HEK293 (cell line): ENCODE measurements around the gene TM7SF2.

ENCODE experiments used
- CTCF ChIA-PET: fragments of 350-600 bp; formaldehyde crosslinking; extraction: SDS; loops from one replicate; lab custom pipeline; 2021; ENCODE audit warnings: antibody characterized with exemption; lab: Yijun Ruan, JAX
- POLR2A ChIA-PET: fragments of 300-600 bp; formaldehyde crosslinking; extraction: SDS; loops from one replicate; lab custom pipeline; 2020; ENCODE audit warnings: antibody characterized with exemption, inconsistent platforms; lab: Yijun Ruan, JAX
- H3K27ac ChIP-seq: fragments of 200-500 bp; sonication (Bioruptor generic); 2 replicates; pipeline ENCODE4 v1.5.1; 2014; ENCODE audit warnings: low read depth, low read length, control low read depth, inconsistent platforms; ENCODE audit errors: extremely low read depth
- H3K36me3 ChIP-seq, 2 experiments: fragments of 200-500 bp in 1 of 2; sonication (Bioruptor generic) in 1 of 2; 1 replicate in 1 of 2; 2 replicates in 1 of 2; pipeline ENCODE4 v1.5.1; 2014 to 2017; ENCODE audit warnings: inconsistent platforms in 2 of 2, low read length in 2 of 2; ENCODE audit not compliant: control insufficient read depth in 2 of 2, insufficient read depth in 1 of 2
- H3K4me1 ChIP-seq: fragments of 200-500 bp; sonication (Bioruptor generic); 2 replicates; pipeline ENCODE4 v1.5.1; 2014; ENCODE audit warnings: mild to moderate bottlenecking, low read length, inconsistent platforms; ENCODE audit not compliant: control insufficient read depth, insufficient read depth
- H3K4me3 ChIP-seq: 2 replicates; pipeline ENCODE4 v1.5.1; 2011; ENCODE audit warnings: low read depth, mild to moderate bottlenecking, control low read depth, low read length, moderate library complexity
- H3K9me3 ChIP-seq: fragments of 200-500 bp; sonication (Bioruptor generic); 2 replicates; pipeline ENCODE4 v1.5.1; 2014; ENCODE audit warnings: low read depth, low read length, inconsistent platforms; ENCODE audit not compliant: control insufficient read depth, insufficient read depth
- GLIS1 ChIP-seq: fragments of 450-650 bp; formaldehyde crosslinking; IDR thresholded peaks from 2 replicates; pipeline ENCODE4 v1.5.1; 2016; ENCODE audit warnings: missing biosample characterization, missing genetic modification characterization
- GLIS2 ChIP-seq: fragments of 450-650 bp; formaldehyde crosslinking; IDR thresholded peaks from 2 replicates; pipeline ENCODE4 v1.5.1; 2016; ENCODE audit warnings: missing biosample characterization, missing genetic modification characterization
- KLF10 ChIP-seq: fragments of 450-650 bp; IDR thresholded peaks from 2 replicates; pipeline ENCODE4 v1.5.1; 2018; ENCODE audit warnings: missing biosample characterization, mild to moderate bottlenecking, missing genetic modification characterization
- KLF16 ChIP-seq: fragments of 450-650 bp; formaldehyde crosslinking; IDR thresholded peaks from 2 replicates; pipeline ENCODE4 v1.5.1; 2017; ENCODE audit warnings: missing biosample characterization, missing genetic modification characterization
- KLF9 ChIP-seq: fragments of 450-650 bp; formaldehyde crosslinking; IDR thresholded peaks from 2 replicates; pipeline ENCODE4 v1.5.1; 2016; ENCODE audit warnings: missing biosample characterization, missing genetic modification characterization, low read depth
- MZF1 ChIP-seq: fragments of 450-650 bp; formaldehyde crosslinking; IDR thresholded peaks from 2 replicates; pipeline ENCODE4 v1.5.1; 2017; ENCODE audit warnings: missing biosample characterization, missing genetic modification characterization, borderline replicate concordance
- PRDM1 ChIP-seq: fragments of 450-650 bp; formaldehyde crosslinking; IDR thresholded peaks from 2 replicates; pipeline ENCODE4; 2016; ENCODE audit warnings: missing biosample characterization, missing genetic modification characterization
- SCRT1 ChIP-seq: fragments of 450-650 bp; formaldehyde crosslinking; IDR thresholded peaks from 2 replicates; pipeline ENCODE4 v1.5.1; 2016; ENCODE audit warnings: missing biosample characterization, missing genetic modification characterization, borderline replicate concordance
- SP2 ChIP-seq: fragments of 450-650 bp; formaldehyde crosslinking; IDR thresholded peaks from 2 replicates; pipeline ENCODE4 v1.5.1; 2016; ENCODE audit warnings: missing biosample characterization, missing genetic modification characterization
- YY1 ChIP-seq: fragments of 450-650 bp; formaldehyde crosslinking; IDR thresholded peaks from 2 replicates; pipeline ENCODE4 v1.5.1; 2018; ENCODE audit warnings: missing biosample characterization, missing genetic modification characterization
- ZBTB44 ChIP-seq: fragments of 450-650 bp; IDR thresholded peaks from 2 replicates; pipeline ENCODE4 v1.5.1; 2018; ENCODE audit warnings: missing biosample characterization, mild to moderate bottlenecking, missing genetic modification characterization
- ZFP41 ChIP-seq: fragments of 450-650 bp; formaldehyde crosslinking; IDR thresholded peaks from 2 replicates; pipeline ENCODE4 v1.5.1; 2016; ENCODE audit warnings: missing biosample characterization, missing genetic modification characterization, borderline replicate concordance
- ZNF10 ChIP-seq: fragments of 450-650 bp; formaldehyde crosslinking; IDR thresholded peaks from 2 replicates; pipeline ENCODE4 v1.5.1; 2017; ENCODE audit warnings: missing biosample characterization, missing genetic modification characterization
- ZNF114 ChIP-seq: fragments of 450-650 bp; formaldehyde crosslinking; IDR thresholded peaks from 2 replicates; pipeline ENCODE4 v1.5.0; 2017; ENCODE audit warnings: missing biosample characterization, missing genetic modification characterization
- ZNF169 ChIP-seq: fragments of 450-650 bp; formaldehyde crosslinking; IDR thresholded peaks from 2 replicates; pipeline ENCODE4 v1.5.1; 2016; ENCODE audit warnings: missing biosample characterization, missing genetic modification characterization
- ZNF248 ChIP-seq: fragments of 450-650 bp; formaldehyde crosslinking; IDR thresholded peaks from 2 replicates; pipeline ENCODE4 v1.5.1; 2017; ENCODE audit warnings: missing biosample characterization, missing genetic modification characterization
- ZNF274 ChIP-seq, 2 experiments: fragments of 200-500 bp in 1 of 2; fragments of 450-650 bp in 1 of 2; sonication (Bioruptor generic) in 1 of 2; formaldehyde crosslinking in 1 of 2; IDR thresholded peaks; 2 replicates each; pipeline versions ENCODE4 v1.5.1 to v1.6.1; 2014 to 2016; ENCODE audit warnings: borderline replicate concordance in 1 of 2, inconsistent platforms in 1 of 2, low read length in 1 of 2, missing biosample characterization in 1 of 2, missing genetic modification characterization in 1 of 2
- ZNF391 ChIP-seq: fragments of 450-650 bp; formaldehyde crosslinking; IDR thresholded peaks from 2 replicates; pipeline ENCODE4 v1.5.1; 2016; ENCODE audit warnings: low read depth, missing biosample characterization, missing genetic modification characterization, borderline replicate concordance
- ZNF426 ChIP-seq: fragments of 450-650 bp; formaldehyde crosslinking; IDR thresholded peaks from 2 replicates; pipeline ENCODE4 v1.5.1; 2017; ENCODE audit warnings: missing biosample characterization, missing genetic modification characterization, mild to moderate bottlenecking, inconsistent platforms, moderate library complexity
- ZNF529 ChIP-seq: fragments of 450-650 bp; formaldehyde crosslinking; IDR thresholded peaks from 2 replicates; pipeline ENCODE4 v1.5.1; 2017; ENCODE audit warnings: missing genetic modification characterization, missing biosample characterization; ENCODE audit not compliant: insufficient replicate concordance
- ZNF544 ChIP-seq: fragments of 450-650 bp; formaldehyde crosslinking; IDR thresholded peaks from 2 replicates; pipeline ENCODE4 v1.5.0; 2017; ENCODE audit warnings: missing biosample characterization, missing genetic modification characterization
- ZNF548 ChIP-seq: fragments of 450-650 bp; formaldehyde crosslinking; IDR thresholded peaks from 2 replicates; pipeline ENCODE4 v1.5.1; 2016; ENCODE audit warnings: missing biosample characterization, missing genetic modification characterization
- ZNF558 ChIP-seq: fragments of 450-650 bp; formaldehyde crosslinking; IDR thresholded peaks from 2 replicates; pipeline ENCODE4 v1.5.1; 2016; ENCODE audit warnings: missing biosample characterization, missing genetic modification characterization
- ZNF561 ChIP-seq: fragments of 450-650 bp; IDR thresholded peaks from 2 replicates; pipeline ENCODE4 v1.5.1; 2018; ENCODE audit warnings: missing biosample characterization, missing genetic modification characterization, borderline replicate concordance
- ZNF660 ChIP-seq: fragments of 450-650 bp; IDR thresholded peaks from 2 replicates; pipeline ENCODE4 v1.5.1; 2018; ENCODE audit warnings: missing biosample characterization, mild to moderate bottlenecking, missing genetic modification characterization
- ZNF76 ChIP-seq: fragments of 450-650 bp; formaldehyde crosslinking; IDR thresholded peaks from 2 replicates; pipeline ENCODE4; 2016; ENCODE audit warnings: low read depth, missing biosample characterization, missing genetic modification characterization, borderline replicate concordance
- ZNF776 ChIP-seq: fragments of 450-650 bp; formaldehyde crosslinking; IDR thresholded peaks from 2 replicates; pipeline ENCODE4 v1.5.0; 2017; ENCODE audit warnings: missing biosample characterization, missing genetic modification characterization, borderline replicate concordance
- ZNF791 ChIP-seq: fragments of 450-650 bp; formaldehyde crosslinking; IDR thresholded peaks from 2 replicates; pipeline ENCODE4 v1.5.1; 2016; ENCODE audit warnings: missing biosample characterization, missing genetic modification characterization
- ZSCAN30 ChIP-seq: fragments of 450-650 bp; IDR thresholded peaks from 2 replicates; pipeline ENCODE4 v1.5.1; 2018; ENCODE audit warnings: missing biosample characterization, mild to moderate bottlenecking, missing genetic modification characterization, moderate library complexity
- ZXDB ChIP-seq: fragments of 450-650 bp; formaldehyde crosslinking; IDR thresholded peaks from 2 replicates; pipeline ENCODE4 v1.5.1; 2016; ENCODE audit warnings: missing biosample characterization, missing genetic modification characterization
- TF ChIP-seq, protein P1 (sequence below): fragments of 450-650 bp; formaldehyde crosslinking; IDR thresholded peaks from 2 replicates; pipeline ENCODE4 v1.5.1; 2016; ENCODE audit warnings: missing biosample characterization, missing genetic modification characterization
- TF ChIP-seq, protein P2 (sequence below): fragments of 450-650 bp; formaldehyde crosslinking; IDR thresholded peaks from 2 replicates; pipeline ENCODE4 v1.5.1; 2016; ENCODE audit warnings: missing biosample characterization, missing genetic modification characterization

Gene TM7SF2

GRCh38 chr11:65112546-65113360 lies 1.1 kb downstream of the TM7SF2 start:
- no peaks in the 10 kb centered on the region for H3K9me3 ChIP-seq
- peaks cover 6% of the 10 kb centered on the region for H3K4me1 ChIP-seq
- POLR2A ChIA-PET: interaction anchor here (0.6 to 5.0 kb wide), 16 partner anchors 9 to 828 kb away, joined by 3 to 57 read pairs (median 5); partner anchors contain the start of genes ARL2, CAPN1, FAU and MRPL49
- peak overlapping the region; percentile 72; the same call in 1 of the 2 replicates for H3K27ac ChIP-seq
- CTCF ChIA-PET: interaction anchor here (0.6 to 4.8 kb wide), 21 partner anchors 8 to 782 kb away, joined by 3 to 110 read pairs (median 4); partner anchors contain the start of genes ARL2, CDC42EP2, FAU and MRPL49
- peaks cover 0 to 49% of the 10 kb centered on the region in 2 experiments; a peak in 1 of 3 replicates for H3K36me3 ChIP-seq
- peak overlapping the region; percentile 67 for H3K4me3 ChIP-seq
- TF ChIP-seq ZNF248 (tag by site-specific recombination): no peak
- TF ChIP-seq ZNF791: no peak
- no peak for TF ChIP-seq ZNF274 (IDR thresholded peaks at IDR 0.05; ENCODE audit: low read length)
- no peak for TF ChIP-seq ZNF274 (tag by site-specific recombination; IDR thresholded peaks at IDR 0.05; ENCODE audit: borderline replicate concordance)
- no peak for TF ChIP-seq ZXDB (tag by site-specific recombination)
- TF ChIP-seq ZFP41: no peak
- TF ChIP-seq ZBTB44 (tag by site-specific recombination): no peak
- TF ChIP-seq, protein P1, sequence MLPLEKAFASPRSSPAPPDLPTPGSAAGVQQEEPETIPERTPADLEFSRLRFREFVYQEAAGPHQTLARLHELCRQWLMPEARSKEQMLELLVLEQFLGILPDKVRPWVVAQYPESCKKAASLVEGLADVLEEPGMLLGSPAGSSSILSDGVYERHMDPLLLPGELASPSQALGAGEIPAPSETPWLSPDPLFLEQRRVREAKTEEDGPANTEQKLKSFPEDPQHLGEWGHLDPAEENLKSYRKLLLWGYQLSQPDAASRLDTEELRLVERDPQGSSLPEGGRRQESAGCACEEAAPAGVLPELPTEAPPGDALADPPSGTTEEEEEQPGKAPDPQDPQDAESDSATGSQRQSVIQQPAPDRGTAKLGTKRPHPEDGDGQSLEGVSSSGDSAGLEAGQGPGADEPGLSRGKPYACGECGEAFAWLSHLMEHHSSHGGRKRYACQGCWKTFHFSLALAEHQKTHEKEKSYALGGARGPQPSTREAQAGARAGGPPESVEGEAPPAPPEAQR (tag by site-specific recombination): no peak
- no peak for TF ChIP-seq KLF10
- TF ChIP-seq ZNF548: no peak
- TF ChIP-seq ZNF426 (tag by site-specific recombination): no peak
- TF ChIP-seq, protein P2, sequence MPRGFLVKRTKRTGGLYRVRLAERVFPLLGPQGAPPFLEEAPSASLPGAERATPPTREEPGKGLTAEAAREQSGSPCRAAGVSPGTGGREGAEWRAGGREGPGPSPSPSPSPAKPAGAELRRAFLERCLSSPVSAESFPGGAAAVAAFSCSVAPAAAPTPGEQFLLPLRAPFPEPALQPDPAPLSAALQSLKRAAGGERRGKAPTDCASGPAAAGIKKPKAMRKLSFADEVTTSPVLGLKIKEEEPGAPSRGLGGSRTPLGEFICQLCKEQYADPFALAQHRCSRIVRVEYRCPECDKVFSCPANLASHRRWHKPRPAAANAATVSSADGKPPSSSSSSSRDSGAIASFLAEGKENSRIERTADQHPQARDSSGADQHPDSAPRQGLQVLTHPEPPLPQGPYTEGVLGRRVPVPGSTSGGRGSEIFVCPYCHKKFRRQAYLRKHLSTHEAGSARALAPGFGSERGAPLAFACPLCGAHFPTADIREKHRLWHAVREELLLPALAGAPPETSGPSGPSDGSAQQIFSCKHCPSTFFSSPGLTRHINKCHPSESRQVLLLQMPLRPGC: no peak
- no peak for TF ChIP-seq MZF1 (tag by site-specific recombination)
- TF ChIP-seq ZNF660: peak; percentile 65; the same call in 1 of the 2 replicates
- TF ChIP-seq ZNF10 (tag by site-specific recombination): no peak
- TF ChIP-seq ZNF529: no peak
- TF ChIP-seq ZNF169 (tag by site-specific recombination): no peak
- TF ChIP-seq ZNF544: no peak
- 0 out of 2 replicates have a peak, but pooled peaks have one; percentile 5 for TF ChIP-seq SP2
- TF ChIP-seq ZNF114 (tag by site-specific recombination): no peak
- no peak for TF ChIP-seq ZNF558 (tag by site-specific recombination)
- 0 out of 2 replicates have a peak, but pooled peaks have one; percentile 1 for TF ChIP-seq KLF9
- TF ChIP-seq GLIS2 (tag by site-specific recombination): peak; percentile 92
- TF ChIP-seq GLIS1 (tag by site-specific recombination): 0 out of 2 replicates have a peak, but pooled peaks have one; percentile 7
- peak; percentile 51; the same call in 1 of the 2 replicates for TF ChIP-seq ZSCAN30
- TF ChIP-seq YY1: no peak; the same call in 1 of the 2 replicates
- no peak for TF ChIP-seq ZNF391 (tag by site-specific recombination)
- no peak for TF ChIP-seq ZNF76
- TF ChIP-seq KLF16 (tag by site-specific recombination): no peak
- no peak for TF ChIP-seq SCRT1 (tag by site-specific recombination)
- TF ChIP-seq ZNF776: no peak
- TF ChIP-seq PRDM1 (tag by site-specific recombination): no peak
- peak; percentile 53; the same call in 1 of the 2 replicates for TF ChIP-seq ZNF561 (tag by site-specific recombination)
